ENCODE results near the gene IDUA. TPM values are rescaled to one million over a fixed set of nuclear protein-coding genes. Genes with fewer than 3 reads are reported as not detected.
"Not testable (repeated sequence)": the region's sequence is repeated elsewhere in the genome, so short reads cannot be mapped to it uniquely, and the experiment has no call there.

The IDUA gene
- total RNA-seq, 1 experiment from 2014 or later, result 15.8 TPM

GRCh38 chr4:987624-988513 is 1.0 kb downstream of the IDUA start:
- peak; percentile 45 for DNase-seq (ENCODE audit: low read depth)

- DNase-seq (ENCODE audit: low read depth), result no peak
These were observed 2.2 kb downstream of the IDUA start for GRCh38 chr4:988726-989721.

GRCh38 chr4:989722-990471 is 3.1 kb downstream of the IDUA start:
- no peak for DNase-seq (ENCODE audit: low read depth)

- DNase-seq (ENCODE audit: low read depth), result no peak
These were observed 4.0 kb downstream of the IDUA start for GRCh38 chr4:990746-991367.

- no peak for DNase-seq (ENCODE audit: low read depth)
These were observed 4.8 kb downstream of the IDUA start for GRCh38 chr4:991451-992296.

- DNase-seq (ENCODE audit: low read depth), result no peak
These were observed 5.7 kb downstream of the IDUA start for GRCh38 chr4:992297-993110.

GRCh38 chr4:993111-994029 is 6.5 kb downstream of the IDUA start, which contains the start of gene SLC26A1:
Gene SLC26A1, minus strand, starts transcription at chr4:993404. Its CDS starts 1,701 bp downstream, at chr4:991703.
- no peak for DNase-seq (ENCODE audit: low read depth)

- no peak for DNase-seq (ENCODE audit: low read depth)
These were observed 8.6 kb downstream of the IDUA start for GRCh38 chr4:995311-996026.

- DNase-seq (ENCODE audit: low read depth), result no peak
These were observed 9.5 kb downstream of the IDUA start for GRCh38 chr4:996030-996996.

- no peak for DNase-seq (ENCODE audit: low read depth)
These were observed 10.1 kb downstream of the IDUA start for GRCh38 chr4:996997-997374.

GRCh38 chr4:997375-998071 is 10.7 kb downstream of the IDUA start:
- no peak for DNase-seq (ENCODE audit: low read depth)

- no peak for DNase-seq (ENCODE audit: low read depth)
These were observed 11.3 kb downstream of the IDUA start for GRCh38 chr4:998096-998691.

- DNase-seq (ENCODE audit: low read depth), result not testable (repeated sequence)
These were observed 12.5 kb downstream of the IDUA start for GRCh38 chr4:999240-999863.

- no peak for DNase-seq (ENCODE audit: low read depth)
These were observed 13.1 kb downstream of the IDUA start for GRCh38 chr4:999882-1000425.

Measured in LHCN-M2 (cell line).